ENCODE data around the gene FAIM. TPM values are rescaled to one million over a fixed set of nuclear protein-coding genes. Genes with fewer than 3 reads are reported as not detected.

Gene FAIM
- total RNA-seq, 2 experiments from 2014 or later: 1.8 to 3.7 TPM

DNA sequence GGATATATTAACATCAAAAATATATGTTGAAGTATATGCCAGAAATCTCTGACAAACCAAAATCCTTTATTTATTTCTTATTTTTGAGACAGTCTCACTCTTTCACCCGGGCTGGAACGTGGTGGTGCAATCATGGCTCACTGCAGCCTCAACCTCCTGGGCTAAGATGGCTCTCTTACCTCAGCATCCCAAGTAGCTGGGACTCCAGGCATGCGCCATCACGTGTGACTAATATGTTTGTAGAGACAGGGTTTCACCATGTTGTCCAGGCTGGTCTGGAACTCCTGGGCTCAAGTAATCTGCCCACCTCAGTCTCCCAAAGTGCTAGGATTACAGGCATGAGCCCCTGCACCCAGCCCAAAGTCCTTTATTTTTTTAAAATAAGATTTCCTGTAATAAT, 11.9 kb downstream of the FAIM start:
- Mint-ChIP-seq H3K4me3 (no peak overlapping the region), H3K36me3 (ENCODE audit: low read depth) (no peaks in the 10 kb centered on the region), H3K27ac (no peak overlapping the region), H3K27me3 (no peaks in the 10 kb centered on the region), H3K9me3 (no peaks in the 10 kb centered on the region), H3K4me1 (peaks cover 3% of the 10 kb centered on the region)
- ChIA-PET POLR2A (no interaction called here), CTCF (no interaction called here)
- no peak for DNase-seq

DNA sequence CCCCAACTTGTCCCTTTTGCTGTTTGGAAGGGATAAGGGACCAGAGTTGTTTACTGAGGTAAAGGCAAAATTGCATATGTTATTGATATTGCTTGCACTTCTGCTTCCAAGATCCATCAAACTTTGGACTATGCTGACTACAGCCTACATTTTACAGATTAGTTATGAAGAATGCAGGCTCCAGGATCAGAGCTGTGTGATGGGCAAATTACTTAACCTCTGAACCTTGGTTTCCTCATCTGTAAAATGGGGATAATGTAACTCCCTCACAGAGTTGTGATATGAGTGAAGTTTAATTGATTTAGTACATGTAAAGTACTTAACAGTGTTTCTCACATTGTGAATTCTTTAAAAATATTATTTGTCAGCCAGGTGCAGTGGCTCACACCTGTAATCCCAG, 15.9 kb downstream of the FAIM start:
- Mint-ChIP-seq H3K4me3 (no peak overlapping the region), H3K27ac (no peak overlapping the region), H3K4me1 (peaks cover 3% of the 10 kb centered on the region), H3K36me3 (ENCODE audit: low read depth) (no peaks in the 10 kb centered on the region), H3K9me3 (no peaks in the 10 kb centered on the region), H3K27me3 (no peaks in the 10 kb centered on the region)
- no peak for DNase-seq
- POLR2A ChIA-PET: no interaction called here
- CTCF ChIA-PET: interaction anchor here (1.2 kb wide), 1 partner anchor 291 kb away, joined by 5 read pairs; no protein-coding TSS in a partner anchor

DNA sequence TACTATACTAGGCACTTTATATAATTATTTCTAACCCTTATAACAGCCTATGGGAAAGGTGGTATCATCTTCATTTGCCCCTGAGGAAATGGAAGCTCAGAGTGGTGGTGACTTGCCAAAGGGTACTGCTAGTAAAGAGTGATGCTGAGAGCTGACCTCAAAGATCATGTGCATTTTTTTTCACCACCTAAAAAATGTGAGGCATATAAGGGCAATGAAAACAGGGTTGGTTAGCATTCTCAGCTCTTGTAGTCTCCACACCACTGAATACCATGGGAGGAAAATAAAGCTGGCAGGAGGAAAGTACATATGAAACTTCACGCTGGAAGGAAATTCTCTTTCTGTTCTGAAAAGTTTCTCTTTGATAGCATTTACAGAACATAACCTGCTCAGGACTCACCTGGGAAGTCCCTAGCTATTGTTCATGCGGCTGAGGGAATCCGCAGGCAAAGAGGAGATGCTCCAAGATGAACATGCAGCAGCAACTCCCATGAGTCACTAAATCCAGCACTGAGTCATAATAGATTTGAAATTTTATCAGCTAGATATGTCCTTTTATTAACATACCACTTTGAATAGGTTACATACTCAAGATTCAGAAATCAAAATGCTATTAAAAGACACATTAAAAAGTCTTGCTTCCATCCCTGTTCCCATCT, 17.3 kb downstream of the FAIM start:
- no peak for DNase-seq
- no peaks in the 10 kb centered on the region for H3K9me3 Mint-ChIP-seq
- H3K27ac Mint-ChIP-seq: no peak overlapping the region
- peaks cover 3% of the 10 kb centered on the region for H3K4me1 Mint-ChIP-seq
- H3K36me3 Mint-ChIP-seq (ENCODE audit: low read depth): no peaks in the 10 kb centered on the region
- H3K4me3 Mint-ChIP-seq: no peak overlapping the region
- CTCF ChIA-PET: interaction anchor here (1.2 to 1.3 kb wide), 4 partner anchors 32 to 298 kb away, joined by 3 to 5 read pairs (median 3); partner anchors contain the start of gene CEP70
- no peaks in the 10 kb centered on the region for H3K27me3 Mint-ChIP-seq
- POLR2A ChIA-PET: no interaction called here

DNA sequence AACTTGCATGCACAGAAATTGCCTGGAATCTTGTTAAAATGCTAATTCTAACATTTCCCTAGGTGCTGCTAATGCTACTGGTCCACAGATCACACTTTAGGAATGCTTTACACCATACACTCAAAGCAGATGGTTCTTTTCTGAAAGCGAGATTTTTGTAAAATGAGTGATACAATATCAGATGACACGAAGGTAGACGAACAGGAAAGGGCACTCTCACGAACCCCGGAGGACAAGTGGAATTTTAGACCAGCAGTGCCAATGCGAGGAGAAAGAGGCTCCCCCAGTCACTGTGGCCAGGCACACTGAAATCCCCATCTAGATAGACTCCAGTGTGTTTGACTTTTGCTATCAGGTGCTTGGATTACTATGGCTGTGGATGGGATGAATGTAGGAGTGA, 21.0 kb downstream of the FAIM start:
- POLR2A ChIA-PET: no interaction called here
- DNase-seq: no peak
- Mint-ChIP-seq H3K27ac (no peak overlapping the region), H3K4me3 (no peak overlapping the region), H3K36me3 (ENCODE audit: low read depth) (no peaks in the 10 kb centered on the region), H3K9me3 (no peaks in the 10 kb centered on the region), H3K4me1 (no peaks in the 10 kb centered on the region), H3K27me3 (no peaks in the 10 kb centered on the region)
- CTCF ChIA-PET: no interaction called here

DNA sequence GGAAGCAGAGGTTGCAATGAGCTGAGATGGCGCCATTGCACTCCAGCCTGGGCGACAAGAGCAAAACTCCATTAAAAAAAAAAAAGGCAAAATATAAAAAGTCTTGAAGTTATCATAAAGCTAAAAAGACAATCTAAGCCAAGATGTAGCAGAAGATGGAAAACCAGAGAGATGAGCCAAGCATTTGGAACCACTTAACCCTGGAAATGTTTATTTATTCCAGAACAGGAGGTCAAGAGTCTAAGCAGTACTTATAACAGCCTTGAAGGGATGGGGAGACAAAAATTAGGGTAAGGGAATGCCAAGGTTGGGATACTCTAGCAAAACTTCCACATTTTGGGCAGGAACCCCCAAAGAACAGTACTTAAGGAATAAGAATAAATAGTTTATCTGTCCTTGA, 30.1 kb downstream of the FAIM start:
- ChIA-PET CTCF (interaction anchor here (0.6 kb wide), 1 partner anchor 829 kb away, joined by 3 read pairs; no protein-coding TSS in a partner anchor), POLR2A (no interaction called here)
- no peak for DNase-seq
- Mint-ChIP-seq H3K9me3 (peaks cover 15% of the 10 kb centered on the region), H3K27ac (no peak overlapping the region), H3K36me3 (ENCODE audit: low read depth) (no peaks in the 10 kb centered on the region), H3K4me1 (no peaks in the 10 kb centered on the region), H3K27me3 (no peaks in the 10 kb centered on the region), H3K4me3 (no peak overlapping the region)

DNA sequence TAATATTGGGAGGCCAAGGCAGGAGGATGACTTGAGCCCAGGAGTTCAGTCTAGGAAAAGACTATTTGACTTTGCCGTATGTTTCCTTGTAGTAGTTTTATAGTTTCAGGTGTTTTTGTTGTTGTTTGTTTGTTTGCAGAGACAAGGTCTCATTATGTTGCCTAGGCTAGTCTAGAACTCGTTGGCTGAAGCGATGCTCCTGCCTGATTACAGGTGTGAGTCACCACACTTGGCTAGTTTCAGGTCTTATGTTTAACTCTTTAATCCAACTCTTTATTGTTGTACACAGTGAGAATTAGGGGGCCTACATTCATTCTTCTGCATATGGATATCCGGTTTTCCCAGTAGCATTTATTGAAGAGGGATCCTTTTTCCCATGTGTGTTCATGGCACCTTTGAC, 32.0 kb downstream of the FAIM start:
- CTCF ChIA-PET: no interaction called here
- POLR2A ChIA-PET: no interaction called here
- Mint-ChIP-seq H3K4me3 (no peak overlapping the region), H3K27ac (no peak overlapping the region), H3K9me3 (peaks cover 22% of the 10 kb centered on the region), H3K27me3 (peaks cover under 1% of the 10 kb centered on the region), H3K36me3 (ENCODE audit: low read depth) (no peaks in the 10 kb centered on the region), H3K4me1 (no peaks in the 10 kb centered on the region)
- no peak for DNase-seq

DNA sequence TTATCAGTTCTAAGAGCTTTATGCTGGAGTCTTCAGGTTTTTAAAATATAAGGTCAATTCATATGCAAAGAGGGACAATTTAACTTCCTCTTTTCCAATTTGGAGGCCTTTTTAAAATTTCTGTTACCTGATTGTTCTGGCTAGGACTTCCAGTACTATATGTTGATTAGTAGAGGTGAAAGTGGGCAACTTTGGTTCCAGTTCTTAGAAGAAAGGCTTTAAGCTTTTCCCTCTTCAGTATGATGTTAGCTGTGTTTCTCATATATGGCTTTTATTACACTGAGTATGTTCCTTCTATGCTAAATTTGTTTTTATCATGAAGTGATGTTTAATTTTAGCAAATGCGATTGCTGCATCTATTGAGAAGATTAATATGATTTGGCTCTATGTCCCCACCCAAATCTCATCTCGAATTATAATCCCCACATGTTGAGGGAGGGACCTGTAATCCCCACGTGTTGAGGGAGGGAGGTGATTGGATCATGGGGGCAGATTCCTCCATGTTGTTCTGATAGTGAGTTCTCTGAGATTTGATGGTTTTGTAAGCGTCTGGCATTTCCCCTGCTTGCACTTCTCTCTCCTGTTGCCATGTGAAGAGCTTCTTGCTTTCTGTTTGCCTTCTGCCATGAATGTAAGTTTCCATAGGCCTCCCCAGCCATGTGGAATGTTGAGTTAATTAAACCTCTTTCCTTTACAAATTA, 33.8 kb downstream of the FAIM start:
- Mint-ChIP-seq H3K4me3 (no peak overlapping the region), H3K9me3 (peaks cover 35% of the 10 kb centered on the region), H3K36me3 (ENCODE audit: low read depth) (peaks cover 5% of the 10 kb centered on the region), H3K27me3 (peaks cover 7% of the 10 kb centered on the region), H3K4me1 (no peaks in the 10 kb centered on the region), H3K27ac (no peak overlapping the region)
- CTCF ChIA-PET: no interaction called here
- DNase-seq: no peak
- POLR2A ChIA-PET: no interaction called here

DNA sequence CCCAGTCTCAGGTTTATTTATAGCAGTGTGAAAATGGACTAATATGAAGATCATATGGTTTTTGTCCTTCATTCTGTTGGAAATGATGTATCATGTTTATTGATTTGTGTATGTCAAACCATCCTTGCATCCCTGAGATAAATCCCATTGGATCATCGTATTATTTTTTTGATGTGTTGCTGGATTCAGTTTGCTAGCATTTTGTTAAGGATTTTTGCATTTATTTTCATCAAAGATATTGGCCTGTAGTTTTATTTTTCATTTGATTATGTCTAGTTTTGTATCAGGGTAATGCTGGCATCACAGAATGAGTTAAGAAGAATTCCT, 34.3 kb downstream of the FAIM start:
- Mint-ChIP-seq H3K4me3 (no peak overlapping the region), H3K9me3 (peaks cover 36% of the 10 kb centered on the region), H3K27ac (no peak overlapping the region), H3K4me1 (no peaks in the 10 kb centered on the region), H3K27me3 (peaks cover 7% of the 10 kb centered on the region), H3K36me3 (ENCODE audit: low read depth) (peaks cover 5% of the 10 kb centered on the region)
- CTCF ChIA-PET: no interaction called here
- no peak for DNase-seq
- POLR2A ChIA-PET: no interaction called here

DNA sequence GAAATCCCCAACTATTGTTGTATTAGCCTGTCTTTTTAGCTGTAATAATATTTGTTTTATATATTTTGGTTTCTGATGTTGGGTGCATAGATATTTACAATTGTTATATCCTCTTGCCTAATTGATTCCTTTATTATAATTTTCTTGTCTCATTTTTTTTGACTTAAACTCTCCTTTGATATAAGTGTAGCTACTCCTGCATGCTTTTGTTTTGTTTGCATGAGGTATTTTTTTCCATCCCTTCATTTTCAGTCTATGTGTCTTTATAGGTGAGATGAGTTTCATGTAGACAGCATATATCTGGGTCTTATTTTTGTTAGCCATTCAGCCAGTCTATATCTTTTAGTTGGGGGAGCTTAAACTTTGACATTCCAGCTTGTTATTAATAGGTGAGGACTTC, 37.4 kb downstream of the FAIM start:
- Mint-ChIP-seq H3K27ac (no peak overlapping the region), H3K36me3 (ENCODE audit: low read depth) (peaks cover 26% of the 10 kb centered on the region), H3K9me3 (peaks cover 42% of the 10 kb centered on the region), H3K4me3 (no peak overlapping the region), H3K4me1 (no peaks in the 10 kb centered on the region), H3K27me3 (peaks cover 7% of the 10 kb centered on the region)
- ChIA-PET POLR2A (no interaction called here), CTCF (interaction anchor here (0.8 kb wide), 1 partner anchor 56 kb away, joined by 4 read pairs; no protein-coding TSS in a partner anchor)
- no peak for DNase-seq

DNA sequence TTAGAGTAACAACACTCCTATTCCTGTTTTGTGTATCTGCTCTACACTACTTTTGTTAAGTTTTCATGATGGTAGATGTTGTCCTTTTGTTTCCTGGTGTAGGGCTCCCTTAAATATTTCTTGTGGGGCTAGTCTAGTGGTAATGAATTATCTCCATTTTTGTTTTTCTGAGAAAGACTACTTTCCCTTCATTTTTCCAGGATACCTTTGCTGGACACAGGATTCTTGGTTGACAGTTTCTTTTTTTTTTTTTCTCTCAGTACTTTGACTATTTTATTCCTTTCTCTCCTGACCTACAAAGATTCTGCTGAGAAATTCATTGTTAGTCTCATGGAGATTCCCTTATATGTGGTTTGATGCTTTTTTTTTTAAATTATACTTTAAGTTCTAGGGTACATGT, 37.9 kb downstream of the FAIM start:
- Mint-ChIP-seq H3K4me3 (no peak overlapping the region), H3K9me3 (peaks cover 42% of the 10 kb centered on the region), H3K27me3 (peaks cover 7% of the 10 kb centered on the region), H3K4me1 (no peaks in the 10 kb centered on the region), H3K27ac (no peak overlapping the region), H3K36me3 (ENCODE audit: low read depth) (peaks cover 29% of the 10 kb centered on the region)
- POLR2A ChIA-PET: no interaction called here
- DNase-seq: no peak
- CTCF ChIA-PET: interaction anchor here (0.8 kb wide), 1 partner anchor 55 kb away, joined by 4 read pairs; no protein-coding TSS in a partner anchor

DNA sequence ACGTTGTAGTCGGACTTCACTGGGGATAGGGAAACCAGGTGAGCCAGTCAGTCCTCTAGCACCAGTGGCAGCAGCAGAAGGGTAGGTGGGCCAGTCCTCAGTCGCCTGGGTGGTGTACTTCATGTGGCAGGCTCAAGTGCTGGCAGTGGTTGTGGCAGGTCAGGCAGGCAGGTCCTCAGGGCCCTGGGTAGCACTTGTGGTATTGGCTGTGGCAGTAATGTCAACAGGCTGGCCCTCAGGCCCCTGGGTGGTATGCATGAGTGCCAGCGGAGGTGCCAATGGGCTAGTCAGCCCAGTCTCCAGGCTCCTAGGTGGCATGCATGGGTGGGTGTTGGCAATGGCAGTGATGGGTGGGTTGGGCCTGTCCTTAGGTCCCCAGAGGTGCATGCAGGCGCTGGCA, 40.6 kb downstream of the FAIM start:
- Mint-ChIP-seq H3K4me3 (no peak overlapping the region), H3K9me3 (peaks cover 35% of the 10 kb centered on the region), H3K27me3 (peaks cover 7% of the 10 kb centered on the region), H3K27ac (no peak overlapping the region), H3K4me1 (no peaks in the 10 kb centered on the region), H3K36me3 (ENCODE audit: low read depth) (peaks cover 40% of the 10 kb centered on the region)
- ChIA-PET POLR2A (no interaction called here), CTCF (interaction anchor here (0.7 kb wide), 1 partner anchor 263 kb away, joined by 3 read pairs; no protein-coding TSS in a partner anchor)
- DNase-seq: no peak

DNA sequence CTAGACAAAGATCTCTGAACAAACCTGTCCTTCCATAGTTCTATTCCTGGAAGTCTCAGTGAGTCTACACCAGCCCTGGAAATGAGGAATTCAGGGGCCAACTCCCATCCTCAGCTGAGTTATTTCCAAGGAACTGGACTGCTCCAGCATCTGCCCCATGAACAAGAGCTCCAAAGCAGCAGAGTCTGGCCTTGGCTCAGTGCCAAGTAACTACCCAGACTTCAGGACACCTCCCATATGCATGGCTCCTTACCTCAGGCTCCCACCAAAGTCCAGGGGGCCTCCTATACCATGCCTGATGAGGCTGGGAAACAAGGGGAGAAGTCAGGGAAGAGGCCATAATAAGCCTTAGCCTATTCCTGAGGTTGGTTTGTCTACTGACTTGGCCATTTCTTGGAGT, 45.0 kb downstream of the FAIM start:
- CTCF ChIA-PET: no interaction called here
- POLR2A ChIA-PET: no interaction called here
- no peak for DNase-seq
- H3K27me3 Mint-ChIP-seq: no peaks in the 10 kb centered on the region
- peaks cover 55% of the 10 kb centered on the region for H3K36me3 Mint-ChIP-seq (ENCODE audit: low read depth)
- no peak overlapping the region for H3K27ac Mint-ChIP-seq
- peaks cover 10% of the 10 kb centered on the region for H3K9me3 Mint-ChIP-seq
- no peak overlapping the region for H3K4me3 Mint-ChIP-seq
- H3K4me1 Mint-ChIP-seq: no peaks in the 10 kb centered on the region

DNA sequence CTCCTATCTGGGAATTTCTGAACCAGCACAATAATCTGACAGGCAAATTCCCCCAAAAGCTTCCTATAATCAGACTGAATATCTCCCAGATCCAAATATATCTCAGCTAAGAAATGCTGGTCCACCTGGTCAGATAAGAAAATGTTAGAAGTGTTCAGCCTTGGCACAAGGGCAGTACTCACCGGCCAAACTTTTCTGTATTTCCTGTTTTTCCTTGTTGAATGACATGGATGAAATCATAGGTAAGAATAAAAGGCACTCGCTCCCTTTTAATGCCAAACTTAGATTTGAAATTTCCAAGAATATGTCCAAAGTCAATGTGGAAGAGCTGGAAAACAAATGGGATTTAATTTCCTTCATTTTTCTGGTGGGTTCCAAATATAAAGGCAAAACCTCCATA, 48.9 kb downstream of the FAIM start:
- DNase-seq: no peak
- H3K27me3 Mint-ChIP-seq: no peaks in the 10 kb centered on the region
- no peak overlapping the region for H3K4me3 Mint-ChIP-seq
- peaks cover 35% of the 10 kb centered on the region for H3K36me3 Mint-ChIP-seq (ENCODE audit: low read depth)
- no peaks in the 10 kb centered on the region for H3K4me1 Mint-ChIP-seq
- no peak overlapping the region for H3K27ac Mint-ChIP-seq
- ChIA-PET CTCF (interaction anchor here (0.5 kb wide), 1 partner anchor 184 kb away, joined by 3 read pairs; no protein-coding TSS in a partner anchor), POLR2A (no interaction called here)
- H3K9me3 Mint-ChIP-seq: peaks cover 1% of the 10 kb centered on the region

DNA sequence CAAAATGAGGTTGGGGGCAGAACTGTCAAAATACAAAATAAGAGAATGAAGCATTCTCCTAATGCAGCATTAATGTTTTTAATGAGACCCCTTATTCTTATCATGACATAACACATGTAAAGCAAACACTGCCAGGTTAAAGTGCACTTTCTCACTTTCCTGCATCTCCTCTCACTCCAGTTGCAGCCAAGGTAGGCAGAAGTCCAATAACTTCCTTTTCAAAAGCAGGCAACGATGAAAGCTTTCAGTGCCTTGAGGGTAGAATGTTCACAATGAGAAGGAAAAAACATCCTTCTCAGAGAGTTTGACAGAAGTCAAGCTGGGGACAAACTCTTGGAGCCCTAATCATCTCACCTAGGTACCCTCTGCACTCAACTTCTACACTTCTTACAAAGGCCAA, 59.5 kb downstream of the FAIM start:
- H3K36me3 Mint-ChIP-seq (ENCODE audit: low read depth): peaks cover 23% of the 10 kb centered on the region

More for the DNA sequence above, 59.5 kb downstream of the FAIM start:
- Mint-ChIP-seq H3K4me3 (no peak overlapping the region), H3K27me3 (no peaks in the 10 kb centered on the region), H3K9me3 (no peaks in the 10 kb centered on the region), H3K27ac (no peak overlapping the region), H3K4me1 (no peaks in the 10 kb centered on the region)
- ChIA-PET POLR2A (no interaction called here), CTCF (no interaction called here)
- DNase-seq: no peak
